NCI-H146 treated with DMSO at 0.1 percent for 48 hours (cell line): ENCODE data around the gene ALX3.
"Not testable (repeated sequence)": the region's sequence is repeated elsewhere in the genome, so short reads cannot be mapped to it uniquely, and the experiment has no call there.

Experiments
- DNase-seq: peaks from one replicate; lab custom pipeline; 2025; ENCODE audit not compliant: unreplicated experiment; lab: John Stamatoyannopoulos, UW

Gene ALX3

GRCh38 chr1:110089561-110090275 is 19.2 kb upstream of the ALX3 start:
- no peak for DNase-seq

- no peak for DNase-seq
Measured at GRCh38 chr1:110088739-110089316, 18.4 kb upstream of the ALX3 start.

GRCh38 chr1:110087812-110088738 is 17.6 kb upstream of the ALX3 start:
- peak; percentile 24 for DNase-seq

GRCh38 chr1:110086961-110087360 is 16.5 kb upstream of the ALX3 start:
- no peak for DNase-seq

- no peak for DNase-seq
Measured at GRCh38 chr1:110085671-110086070, 15.2 kb upstream of the ALX3 start.

GRCh38 chr1:110084227-110085078 is 14.0 kb upstream of the ALX3 start:
- DNase-seq, result no peak

GRCh38 chr1:110083866-110084226 is 13.4 kb upstream of the ALX3 start:
- no peak for DNase-seq

GRCh38 chr1:110083061-110083865 is 12.8 kb upstream of the ALX3 start:
- DNase-seq, result no peak

- no peak for DNase-seq
Measured at GRCh38 chr1:110082477-110082876, 12.0 kb upstream of the ALX3 start.

GRCh38 chr1:110081061-110081460 is 10.6 kb upstream of the ALX3 start:
- no peak for DNase-seq

GRCh38 chr1:110079995-110080394 is 9.5 kb upstream of the ALX3 start:
- not testable (repeated sequence) for DNase-seq

GRCh38 chr1:110076789-110077500 is 6.5 kb upstream of the ALX3 start:
- no peak for DNase-seq

- DNase-seq, result no peak
Measured at GRCh38 chr1:110074166-110074565, 3.7 kb upstream of the ALX3 start.

GRCh38 chr1:110070282-110070669 is 196 bp downstream of the ALX3 start:
- no peak for DNase-seq

- no peak for DNase-seq
Measured at GRCh38 chr1:110069404-110070281, 829 bp downstream of the ALX3 start.

GRCh38 chr1:110068646-110069403 is 1.6 kb downstream of the ALX3 start:
- DNase-seq, result no peak

GRCh38 chr1:110067893-110068645 is 2.4 kb downstream of the ALX3 start:
- DNase-seq, result no peak
